Adrenal gland (tissue), 12 donors: ENCODE data around the gene TCF19. TPM values are rescaled to one million over a fixed set of nuclear protein-coding genes. Genes with fewer than 3 reads are reported as not detected.

Experiments used
- DNase-seq, 7 donors: peaks; one replicate each; pipeline ENCODE4 v3.0.0-alpha.2; 2019 to 2020
- H3K27ac ChIP-seq, 5 donors: fragments of 200-600 bp; sonication (generic) in 4 of 5; 1 replicate in 3 of 5; 2 replicates in 2 of 5; pipeline versions ENCODE4 v1.5.1 to v1.8.0; 2016 to 2020; ENCODE audit warnings: mild to moderate bottlenecking in 1 of 5
- H3K27me3 ChIP-seq: fragments of 200-600 bp; 2 replicates; pipeline ENCODE4 v1.8.0; 2021
- H3K36me3 ChIP-seq, 2 donors: fragments of 200-600 bp; replicated peaks in 1 of 2; 1 replicate in 1 of 2; 2 replicates in 1 of 2; pipeline versions ENCODE4 v1.5.1 to v1.8.0; 2018 to 2022
- H3K4me1 ChIP-seq, 2 donors: fragments of 200-600 bp; replicated peaks in 1 of 2; 1 replicate in 1 of 2; 2 replicates in 1 of 2; pipeline versions ENCODE4 v1.5.1 to v1.8.0; 2018 to 2021
- H3K4me3 ChIP-seq, 4 donors: fragments of 200-600 bp; sonication (generic) in 3 of 4; one replicate each; pipeline ENCODE4 v1.5.1; 2016 to 2018
- H3K9me3 ChIP-seq, 3 donors: fragments of 200-600 bp; sonication (generic) in 1 of 3; replicated peaks in 1 of 3; 1 replicate in 2 of 3; 2 replicates in 1 of 3; pipeline versions ENCODE4 v1.5.1 to v1.8.0; 2016 to 2021
- POLR2A ChIP-seq, 2 donors: fragments of 450-650 bp; IDR thresholded peaks; one replicate each; pipeline ENCODE4 v1.6.1; 2017; ENCODE audit warnings: antibody characterized with exemption in 2 of 2, mild to moderate bottlenecking in 2 of 2, moderate library complexity in 1 of 2
- whole genome bisulfite sequencing, 4 donors: extraction: QIAGEN DNeasy Blood & Tissue Kit in 2 of 4; methylation state at CpG; one replicate each; pipeline versions ENCODE4 v1.1.5 to v1.1.7; 2013 to 2017; 5-methylcytosine and 5-hydroxymethylcytosine counted together
- intact Hi-C, 2 donors: fragments of 100-400 bp; cut with DNase I; formaldehyde crosslinking; loops; one replicate each; pipeline versions ENCODE4 v1.14.1 to v1.15.0; 2022 to 2023
- polyA plus RNA-seq, 3 donors: library from polyadenylated mRNA; stranded (reverse); fragments of 200-250 nt in 2 of 3; fragments of 350-450 nt in 1 of 3; fragmentation: Illumina TruSeq in 1 of 3; extraction: RNeasy Lipid Tissue Mini Kit (QIAGEN cat#74804) in 1 of 3; gene quantifications; one replicate each; pipeline ENCODE4 v1.2.3, GENCODE V29; 2013 to 2014
- small RNA-seq, 2 donors: library from RNA; depleted of rRNA; stranded (forward); fragments of <200 nt; gene quantifications; one replicate each; pipeline ENCODE3, GENCODE V24; 2016
- total RNA-seq, 9 donors: library from RNA; depleted of rRNA in 4 of 9; stranded (reverse); fragments of >200 nt in 4 of 9; fragments of 120-200 nt in 1 of 9; fragmentation: NEBNext Ultra II Directional in 1 of 9; extraction: Animal tissue kit (Norgen Biotek cat#: 25700) in 1 of 9; gene quantifications; one replicate each; pipeline versions ENCODE4 v1.1.0 to v1.2.4, GENCODE V29; 2013 to 2023
- TF ChIP-seq, protein P1 (sequence below), 6 experiments: fragments of 450-650 bp in 4 of 6; fragments of 200-600 bp in 2 of 6; sonication (generic) in 1 of 6; IDR thresholded peaks; 1 replicate in 5 of 6; 2 replicates in 1 of 6; pipeline versions ENCODE4 v1.5.1 to v1.8.0; 2016 to 2021; ENCODE audit warnings: antibody characterized with exemption in 6 of 6, mild to moderate bottlenecking in 2 of 6, moderate library complexity in 1 of 6
- donor health status: healthy with polysubstance abuse.
- donor health status: Bipolar disorder and iron deficiency.
- donor health status: DM: yes; HTN: yes; CAD: no.
- donor health status: DM: no; HTN: no; CAD: no.
- donor health status: DM: no; HTN: no; CAD: no.
- donor health status: DM: yes; HTN: yes; CAD: no.

Gene TCF19
- total and polyA plus RNA-seq, 12 donors: 1.8 to 8.4 (median 2.1) TPM

DNA sequence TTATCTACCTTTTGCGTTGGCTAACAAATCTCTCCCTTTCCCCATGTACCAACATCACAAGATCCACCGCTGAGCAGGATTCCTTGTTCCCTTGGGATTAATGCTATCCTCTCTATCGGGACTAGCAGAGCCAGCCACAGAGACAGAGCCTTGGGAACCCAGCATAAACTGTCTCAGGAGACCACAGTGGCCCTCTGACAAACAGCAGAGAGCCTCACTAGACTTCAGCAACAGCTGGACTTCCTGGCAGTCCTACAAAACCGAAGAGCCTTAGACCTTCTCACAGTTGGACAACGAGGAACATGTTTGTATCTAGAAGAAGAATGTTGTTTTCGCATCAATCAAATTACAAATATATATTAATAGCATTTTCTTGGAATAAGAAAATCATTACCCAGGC, 51.7 kb downstream of the TCF19 start:
- TF ChIP-seq, protein P1, sequence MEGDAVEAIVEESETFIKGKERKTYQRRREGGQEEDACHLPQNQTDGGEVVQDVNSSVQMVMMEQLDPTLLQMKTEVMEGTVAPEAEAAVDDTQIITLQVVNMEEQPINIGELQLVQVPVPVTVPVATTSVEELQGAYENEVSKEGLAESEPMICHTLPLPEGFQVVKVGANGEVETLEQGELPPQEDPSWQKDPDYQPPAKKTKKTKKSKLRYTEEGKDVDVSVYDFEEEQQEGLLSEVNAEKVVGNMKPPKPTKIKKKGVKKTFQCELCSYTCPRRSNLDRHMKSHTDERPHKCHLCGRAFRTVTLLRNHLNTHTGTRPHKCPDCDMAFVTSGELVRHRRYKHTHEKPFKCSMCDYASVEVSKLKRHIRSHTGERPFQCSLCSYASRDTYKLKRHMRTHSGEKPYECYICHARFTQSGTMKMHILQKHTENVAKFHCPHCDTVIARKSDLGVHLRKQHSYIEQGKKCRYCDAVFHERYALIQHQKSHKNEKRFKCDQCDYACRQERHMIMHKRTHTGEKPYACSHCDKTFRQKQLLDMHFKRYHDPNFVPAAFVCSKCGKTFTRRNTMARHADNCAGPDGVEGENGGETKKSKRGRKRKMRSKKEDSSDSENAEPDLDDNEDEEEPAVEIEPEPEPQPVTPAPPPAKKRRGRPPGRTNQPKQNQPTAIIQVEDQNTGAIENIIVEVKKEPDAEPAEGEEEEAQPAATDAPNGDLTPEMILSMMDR (IDR thresholded peaks at IDR 0.05): no peak
- TF ChIP-seq POLR2A (IDR thresholded peaks at IDR 0.05): no peak
- no peaks in the 10 kb centered on the region for H3K36me3 ChIP-seq
- no peaks in the 10 kb centered on the region for H3K9me3 ChIP-seq
- no peaks in the 10 kb centered on the region for H3K27me3 ChIP-seq
- H3K4me3 ChIP-seq: no peak overlapping the region
- H3K4me1 ChIP-seq: no peaks in the 10 kb centered on the region
- WGBS, 4 donors: 55 to 58% (median 57%) methylated on average over 6 of the region's 6 CpGs
- no peak overlapping the region for H3K27ac ChIP-seq
- intact Hi-C loops: no loop called here
- DNase-seq: peak in 1 of 7 donors; percentile 54

DNA sequence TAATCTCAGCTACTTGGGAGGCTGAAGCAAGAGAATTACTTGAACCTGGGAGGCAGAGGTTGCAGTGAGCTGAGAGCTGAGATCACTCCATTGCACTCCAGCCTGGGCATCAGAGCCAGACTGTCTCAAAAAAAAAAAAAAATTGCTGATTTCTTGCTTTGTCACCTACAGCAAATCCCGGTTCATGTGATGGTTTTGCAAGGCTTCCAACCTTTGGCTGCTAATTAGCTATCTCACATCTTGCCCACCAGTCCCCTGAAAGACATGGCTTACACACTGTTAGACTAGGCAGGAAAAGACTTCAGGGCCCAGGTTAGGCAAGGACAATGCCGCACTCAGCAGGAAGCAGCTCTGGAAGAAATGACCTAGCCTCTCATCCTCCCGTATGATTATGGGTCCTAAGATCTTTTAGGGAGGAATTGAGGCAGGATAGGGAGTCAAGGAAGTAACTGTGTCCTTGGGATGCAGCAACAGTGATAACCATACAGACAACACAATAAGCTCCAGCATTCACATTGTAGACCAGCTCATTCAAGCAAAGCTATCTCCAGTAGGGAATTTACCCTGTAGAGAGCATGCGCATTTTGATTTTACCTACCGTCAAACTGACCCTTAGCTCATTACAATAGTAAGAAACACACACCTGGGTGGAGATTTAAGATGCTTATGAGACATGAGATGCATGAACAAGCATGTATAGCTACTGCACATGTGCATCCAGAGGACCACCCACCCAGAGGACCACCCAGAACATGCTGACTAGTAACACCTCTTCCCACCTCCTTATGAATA, 52.5 kb downstream of the TCF19 start:
- Histone ChIP-seq H3K27me3 (no peaks in the 10 kb centered on the region), H3K9me3 (no peaks in the 10 kb centered on the region), H3K4me1 (no peaks in the 10 kb centered on the region), H3K36me3 (no peaks in the 10 kb centered on the region), H3K27ac (no peak overlapping the region), H3K4me3 (no peak overlapping the region)
- WGBS, 4 donors: 66 to 86% (median 77%) methylated on average over 5 of the region's 5 CpGs
- peak in 1 of 7 donors; percentile 25 for DNase-seq
- no peak for TF ChIP-seq POLR2A (IDR thresholded peaks at IDR 0.05)
- intact Hi-C loops: no loop called here

Small RNA genes lying within 50 kb of the gene (small RNA-seq; reads per million reads assigned to genes)
- 0 reads per million in 2 donors for gene POLR2LP1

Other genes with a start within 250 kb of the TCF19 start
- gene VARS2, start 244.4 kb upstream of the TCF19 start, total RNA-seq: 10 to 100 TPM; 17.1 to 51.6 (median 31.1) TPM
- gene VARS2, start 244.4 kb upstream of the TCF19 start, polyA plus RNA-seq: 10 to 100 TPM; 21.2 to 89.6 (median 55.4) TPM
- 1 to 10 TPM in 1 of 9 donors, under 1 TPM in 2, not detected in 6; 0.38 to 1.5 (median 0.39) TPM for gene SFTA2, start 226.4 kb upstream of the TCF19 start, total RNA-seq
- gene SFTA2, start 226.4 kb upstream of the TCF19 start, polyA plus RNA-seq: under 1 TPM in 2 of 3 donors, not detected in 1; 0.20 to 0.24 TPM
- gene MUCL3, start 217.6 kb upstream of the TCF19 start, total RNA-seq: not detected
- under 1 TPM in 2 of 3 donors, not detected in 1; under 0.01 to 0.02 TPM for gene MUCL3, start 217.6 kb upstream of the TCF19 start, polyA plus RNA-seq
- gene MUC21, start 174.9 kb upstream of the TCF19 start, total RNA-seq: not detected
- gene MUC21, start 174.9 kb upstream of the TCF19 start, polyA plus RNA-seq: under 1 TPM in 2 of 3 donors, not detected in 1; 0.16 to 0.34 TPM
- gene MUC22, start 148.1 kb upstream of the TCF19 start, total RNA-seq: not detected
- gene MUC22, start 148.1 kb upstream of the TCF19 start, polyA plus RNA-seq: not detected
- not detected for gene C6orf15, start 46.0 kb upstream of the TCF19 start, total RNA-seq
- not detected for gene C6orf15, start 46.0 kb upstream of the TCF19 start, polyA plus RNA-seq
- gene PSORS1C1, start 43.8 kb upstream of the TCF19 start, total RNA-seq: 1 to 10 TPM in 3 of 9 donors, under 1 TPM in 6; 0.06 to 2.3 (median 0.52) TPM
- gene PSORS1C1, start 43.8 kb upstream of the TCF19 start, polyA plus RNA-seq: 1 to 10 TPM in 2 of 3 donors, under 1 TPM in 1; 0.60 to 5.1 (median 1.9) TPM
- gene CDSN, start 38.1 kb upstream of the TCF19 start, total RNA-seq: not detected
- gene CDSN, start 38.1 kb upstream of the TCF19 start, polyA plus RNA-seq: under 1 TPM in 2 of 3 donors, not detected in 1; 0.03 to 0.08 TPM
- gene PSORS1C2, start 19.5 kb upstream of the TCF19 start, total RNA-seq: not detected
- gene PSORS1C2, start 19.5 kb upstream of the TCF19 start, polyA plus RNA-seq: not detected
- gene CCHCR1, start 787 bp upstream of the TCF19 start, total RNA-seq: 10 to 100 TPM in 7 of 9 donors, 1 to 10 TPM in 2; 6.4 to 23.7 (median 13.6) TPM
- gene CCHCR1, start 787 bp upstream of the TCF19 start, polyA plus RNA-seq: 10 to 100 TPM in 2 of 3 donors, 1 to 10 TPM in 1; 4.5 to 27.4 (median 16.0) TPM
- 1 to 10 TPM in 2 of 9 donors, under 1 TPM in 1, not detected in 6; 0.17 to 2.8 (median 2.2) TPM for gene POU5F1, start 12.1 kb downstream of the TCF19 start, total RNA-seq
- under 1 TPM in 1 of 3 donors, not detected in 2; 0.24 TPM for gene POU5F1, start 12.1 kb downstream of the TCF19 start, polyA plus RNA-seq
- 1,000 to 10,000 TPM in 1 of 9 donors, 100 to 1,000 TPM in 8; 214 to 1,851 (median 684) TPM for gene HLA-C, start 113.5 kb downstream of the TCF19 start, total RNA-seq
- 100 to 1,000 TPM; 157 to 323 (median 297) TPM for gene HLA-C, start 113.5 kb downstream of the TCF19 start, polyA plus RNA-seq
- 1,000 to 10,000 TPM in 8 of 9 donors, 100 to 1,000 TPM in 1; 248 to 3,150 (median 1,269) TPM for gene HLA-B, start 198.6 kb downstream of the TCF19 start, total RNA-seq
- 1,000 to 10,000 TPM in 1 of 3 donors, 100 to 1,000 TPM in 2; 615 to 1,099 (median 618) TPM for gene HLA-B, start 198.6 kb downstream of the TCF19 start, polyA plus RNA-seq
- gene MICA, start 245.0 kb downstream of the TCF19 start, total RNA-seq: 10 to 100 TPM; 12.2 to 58.7 (median 29.1) TPM
- 10 to 100 TPM; 36.0 to 66.0 (median 45.6) TPM for gene MICA, start 245.0 kb downstream of the TCF19 start, polyA plus RNA-seq